GM10266 (cell line): Measurements from ENCODE around the gene NT5DC1.

Experiments
- DNase-seq: peaks from one replicate; pipeline ENCODE4 v3.0.0; 2012; ENCODE audit errors: extremely low spot score
- CTCF ChIP-seq: IDR thresholded peaks from 2 replicates; pipeline ENCODE4 v1.5.1; 2012; ENCODE audit warnings: mild to moderate bottlenecking, low read depth; ENCODE audit not compliant: control insufficient read depth, insufficient read depth; ENCODE audit errors: missing control alignments

NT5DC1 gene

DNA sequence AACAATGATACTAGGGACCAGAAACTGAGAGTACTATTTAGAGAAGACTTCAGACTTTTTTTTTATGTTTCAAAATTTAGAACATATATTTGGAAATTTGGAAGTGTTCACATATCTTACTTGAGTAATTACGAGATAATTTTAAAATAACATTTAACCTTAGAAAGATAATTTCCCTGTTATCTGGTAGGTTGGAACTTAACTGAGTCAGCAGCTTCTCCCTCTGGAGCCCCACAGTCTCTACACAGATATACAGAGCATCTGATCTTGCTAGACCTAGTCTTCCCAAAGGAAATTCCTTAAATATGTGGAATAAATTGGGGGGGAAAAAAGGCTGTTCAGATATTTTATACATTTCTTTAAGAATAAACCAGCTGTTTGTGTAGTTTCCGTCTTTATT lies 104.6 kb downstream of the NT5DC1 start:
- no peak for DNase-seq
- TF ChIP-seq CTCF = no peak

- no peak for DNase-seq
Observed at GRCh38 chr6:116206231-116206903, 105.7 kb downstream of the NT5DC1 start.

GRCh38 chr6:116208056-116208785 lies 107.6 kb downstream of the NT5DC1 start:
- no peak for DNase-seq
- TF ChIP-seq CTCF = no peak

More at GRCh38 chr6:116206231-116206903, 105.7 kb downstream of the NT5DC1 start:
- TF ChIP-seq CTCF = no peak

GRCh38 chr6:116210316-116210715 lies 109.7 kb downstream of the NT5DC1 start:
- no peak for DNase-seq
- TF ChIP-seq CTCF = no peak

- TF ChIP-seq CTCF = no peak
- no peak for DNase-seq
Observed at GRCh38 chr6:116210750-116211425, 110.2 kb downstream of the NT5DC1 start.

DNA sequence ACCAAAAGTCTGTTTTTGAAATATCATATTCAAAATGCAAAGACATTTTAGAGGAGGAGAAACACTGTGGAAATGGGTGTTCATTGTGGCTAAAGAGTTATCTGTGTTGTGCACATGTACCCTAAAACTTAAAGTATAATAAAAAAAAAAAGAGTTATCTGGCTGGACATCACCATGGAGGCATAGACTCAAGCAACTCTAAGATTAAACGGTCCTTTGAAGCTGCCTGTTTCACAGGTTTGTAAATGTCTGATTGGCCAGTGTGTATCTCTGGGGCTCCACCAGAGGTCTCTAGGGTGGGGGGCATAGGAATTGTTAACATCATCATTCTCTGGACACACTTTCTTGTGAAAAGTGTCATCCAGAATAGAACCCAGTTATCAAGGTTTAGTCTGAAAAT lies 114.0 kb downstream of the NT5DC1 start:
- TF ChIP-seq CTCF = no peak
- no peak for DNase-seq
